MCF 10A (cell line): Measurements from ENCODE around the gene GOLGA6L24. TPM values are rescaled to one million over a fixed set of nuclear protein-coding genes. Genes with fewer than 3 reads are reported as not detected.
A peak's percentile ranks its signal among the peaks of the same experiment; 100 is the strongest.
"Not testable (repeated sequence)": the region's sequence is repeated elsewhere in the genome, so short reads cannot be mapped to it uniquely, and the experiment has no call there.

Experiments
- Bru-seq: library from RNA; stranded (reverse); fragments of 400-500 nt; gene quantifications from one replicate; lab custom pipeline; 2021; lab: Mats Ljungman, UMichigan
- BruChase-seq, 2 experiments: library from RNA; stranded (reverse); fragments of 400-500 nt; gene quantifications; one replicate each; lab custom pipeline; 2021; lab: Mats Ljungman, UMichigan
- BruUV-seq: library from RNA; stranded (reverse); fragments of 400-500 nt; replicated peaks from 2 replicates; lab custom pipeline; 2021; lab: Mats Ljungman, UMichigan
- CTCF ChIA-PET: fragments of 300-600 bp; sonication (Branson Sonifier 250); formaldehyde crosslinking; extraction: SDS; loops from one replicate; lab custom pipeline; 2021; ENCODE audit warnings: antibody characterized with exemption, inconsistent platforms; lab: Yijun Ruan, JAX
- POLR2A ChIA-PET: fragments of 300-600, 350-650 bp; sonication (Branson Sonifier 250); formaldehyde crosslinking; extraction: SDS; loops from one replicate; lab custom pipeline; 2020; ENCODE audit warnings: antibody characterized with exemption, inconsistent platforms; lab: Yijun Ruan, JAX
- DNase-seq: peaks from one replicate; pipeline ENCODE4 v3.0.0-alpha.2; 2018; ENCODE audit not compliant: unreplicated experiment
- H3K27ac Mint-ChIP-seq: one replicate; pipeline ENCODE4 v1.8.0; 2022; ENCODE audit warnings: mild to moderate bottlenecking, low read depth, mixed read lengths; ENCODE audit not compliant: unreplicated experiment
- H3K27me3 Mint-ChIP-seq: one replicate; pipeline ENCODE4 v1.8.0; 2022; ENCODE audit warnings: mixed read lengths; ENCODE audit not compliant: insufficient read depth, unreplicated experiment
- H3K36me3 Mint-ChIP-seq: one replicate; pipeline ENCODE4 v1.8.0; 2022; ENCODE audit warnings: mild to moderate bottlenecking, moderate library complexity, mixed read lengths; ENCODE audit not compliant: insufficient read depth, unreplicated experiment
- H3K4me1 Mint-ChIP-seq: one replicate; pipeline ENCODE4 v1.8.0; 2022; ENCODE audit warnings: mixed read lengths; ENCODE audit not compliant: insufficient read depth, unreplicated experiment
- H3K4me3 Mint-ChIP-seq: one replicate; pipeline ENCODE4 v1.8.0; 2022; ENCODE audit warnings: mild to moderate bottlenecking, moderate library complexity, mixed read lengths; ENCODE audit not compliant: unreplicated experiment
- H3K9me3 Mint-ChIP-seq: one replicate; pipeline ENCODE4 v1.8.0; 2022; ENCODE audit warnings: mixed read lengths; ENCODE audit not compliant: unreplicated experiment
- intact Hi-C: fragments of 100-400 bp; cut with micrococcal nuclease; formaldehyde crosslinking; loops from 2 replicates; pipeline ENCODE4 v1.14.1; 2022
- long read RNA-seq: library from polyadenylated mRNA; stranded (forward); transcript quantifications from one replicate; pipeline ENCODE4 v2.0.0, GENCODE V29; 2022
- total RNA-seq: library from RNA; stranded (reverse); gene quantifications from 2 replicates; pipeline ENCODE4 v1.2.3, GENCODE V29; 2022

GOLGA6L24 gene, protein sequence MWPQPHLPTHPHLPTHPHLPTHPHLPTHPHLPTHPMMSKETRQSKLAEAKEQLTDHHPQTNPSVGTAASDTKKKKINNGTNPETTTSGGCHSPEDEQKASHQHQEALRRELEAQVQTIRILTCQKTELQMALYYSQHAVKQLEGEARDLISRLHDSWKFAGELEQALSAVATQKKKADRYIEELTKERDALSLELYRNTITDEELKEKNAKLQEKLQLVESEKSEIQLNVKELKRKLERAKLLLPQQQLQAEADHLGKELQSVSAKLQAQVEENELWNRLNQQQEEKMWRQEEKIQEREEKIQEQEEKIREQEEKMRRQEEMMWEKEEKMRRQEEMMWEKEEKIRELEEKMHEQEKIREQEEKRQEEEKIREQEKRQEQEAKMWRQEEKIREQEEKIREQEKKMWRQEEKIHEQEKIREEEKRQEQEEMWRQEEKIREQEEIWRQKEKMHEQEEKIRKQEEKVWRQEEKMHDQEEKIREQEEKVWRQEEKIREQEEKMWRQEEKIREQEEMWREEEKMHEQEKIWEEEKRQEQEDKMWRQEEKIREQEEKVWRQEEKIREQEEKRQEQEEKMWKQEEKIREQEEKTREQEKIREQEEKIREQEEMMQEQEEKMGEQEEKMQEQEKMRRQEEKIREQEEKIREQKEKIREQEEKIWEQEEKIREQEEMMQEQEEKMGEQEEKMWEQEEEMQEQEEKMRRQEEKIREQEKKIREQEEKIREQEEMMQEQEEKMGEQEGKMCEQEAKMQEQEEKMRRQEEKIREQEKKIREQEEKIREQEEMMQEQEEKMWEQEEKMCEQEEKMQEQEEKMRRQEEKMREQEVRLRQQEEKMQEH
- total RNA-seq (not detected in 2 replicates), Bru-seq, nascent RNA (not detected), BruChase-seq, experiment 1, labeled RNA remaining after a 6-hour chase (not detected), BruChase-seq, experiment 2, labeled RNA remaining after a 2-hour chase (not detected)
- long read RNA-seq: 0 reads

DNA sequence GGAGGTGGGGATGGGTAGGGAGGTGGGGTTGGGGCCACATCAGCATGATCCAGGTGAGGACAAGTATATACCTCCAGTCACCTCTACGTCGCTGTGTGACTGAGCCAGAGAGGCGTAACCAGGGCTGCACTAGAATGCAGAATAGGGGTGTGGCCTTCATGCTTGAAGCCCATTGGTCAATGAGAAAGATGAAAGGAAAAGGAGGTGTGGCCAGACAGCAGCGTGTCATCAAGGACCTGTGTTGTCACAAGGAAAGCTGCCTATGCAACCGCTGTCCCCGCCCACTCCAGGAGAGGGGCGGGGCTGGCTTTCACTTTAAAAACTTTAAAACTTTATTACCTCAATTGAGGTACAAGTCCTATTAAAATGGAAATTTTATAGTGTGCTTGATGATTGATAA lies at the start of gene GOLGA6L24:
GOLGA6L24 (minus strand) TSS at position 101 of the 400 bp plus-strand sequence; CDS start at position 40, 61 bp downstream.
- H3K4me1 Mint-ChIP-seq, intact Hi-C loops, H3K4me3 Mint-ChIP-seq, H3K36me3 Mint-ChIP-seq, H3K27me3 Mint-ChIP-seq, H3K27ac Mint-ChIP-seq, DNase-seq, POLR2A ChIA-PET, H3K9me3 Mint-ChIP-seq, BruUV-seq, CTCF ChIA-PET: not testable (repeated sequence)

DNA sequence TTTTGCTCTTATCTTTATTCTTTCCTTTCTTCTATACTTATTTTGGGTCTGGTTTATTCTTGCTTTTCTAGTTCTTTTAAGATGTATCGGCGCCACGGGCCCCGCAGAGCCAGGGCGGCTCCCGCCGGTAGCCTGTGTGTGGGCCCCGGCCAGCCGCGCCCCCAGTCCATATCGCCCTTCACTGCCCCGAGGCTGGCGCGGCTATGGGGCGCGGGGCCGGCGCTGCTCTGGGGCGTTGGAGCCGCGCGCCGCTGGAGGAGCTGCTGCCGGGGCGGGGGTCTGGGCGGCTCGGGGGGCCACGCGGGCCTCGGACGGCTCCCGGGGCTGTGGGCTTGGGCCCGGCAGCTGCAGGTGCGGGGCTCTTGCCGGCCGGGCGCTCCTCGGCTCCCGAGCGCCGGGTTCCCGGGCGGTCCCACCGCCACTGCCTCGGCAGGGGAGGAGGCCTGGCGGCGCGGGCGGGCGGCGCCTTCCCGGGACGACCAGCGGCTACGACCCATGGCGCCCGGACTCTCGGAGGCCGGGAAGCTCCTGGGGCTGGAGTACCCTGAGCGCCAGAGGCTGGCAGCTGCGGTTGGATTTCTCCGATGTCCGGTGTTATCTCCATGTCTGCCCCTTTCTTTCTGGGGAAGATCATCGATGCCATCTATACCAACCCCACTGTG lies 45.0 kb upstream of the GOLGA6L24 start:
- H3K36me3 Mint-ChIP-seq, H3K9me3 Mint-ChIP-seq, intact Hi-C loops, H3K27ac Mint-ChIP-seq, H3K4me3 Mint-ChIP-seq, H3K27me3 Mint-ChIP-seq, H3K4me1 Mint-ChIP-seq, DNase-seq, POLR2A ChIA-PET, BruUV-seq, CTCF ChIA-PET: not testable (repeated sequence)

DNA sequence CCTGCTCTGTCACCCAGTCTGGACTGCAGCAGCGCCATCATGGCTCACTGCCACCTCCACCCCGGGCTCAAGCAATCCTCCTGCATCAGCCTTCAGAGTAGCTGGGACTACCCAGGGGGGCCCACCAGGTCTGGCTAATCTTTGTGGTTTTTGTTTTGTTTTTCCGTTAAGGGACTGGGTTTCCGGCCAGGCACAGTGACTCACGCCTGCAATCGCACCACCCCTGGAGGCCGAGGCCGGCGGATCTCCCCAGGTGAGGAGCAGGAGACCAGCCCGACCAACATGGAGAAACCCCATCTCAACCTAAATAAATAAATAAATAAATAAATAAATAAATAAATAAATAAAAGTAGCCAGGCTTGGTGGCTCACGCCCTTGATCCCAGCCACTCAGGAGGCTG lies 38.1 kb upstream of the GOLGA6L24 start:
- H3K27me3 Mint-ChIP-seq, H3K4me3 Mint-ChIP-seq, H3K4me1 Mint-ChIP-seq, H3K36me3 Mint-ChIP-seq, BruUV-seq, POLR2A ChIA-PET, intact Hi-C loops, H3K27ac Mint-ChIP-seq, H3K9me3 Mint-ChIP-seq, CTCF ChIA-PET, DNase-seq: not testable (repeated sequence)

DNA sequence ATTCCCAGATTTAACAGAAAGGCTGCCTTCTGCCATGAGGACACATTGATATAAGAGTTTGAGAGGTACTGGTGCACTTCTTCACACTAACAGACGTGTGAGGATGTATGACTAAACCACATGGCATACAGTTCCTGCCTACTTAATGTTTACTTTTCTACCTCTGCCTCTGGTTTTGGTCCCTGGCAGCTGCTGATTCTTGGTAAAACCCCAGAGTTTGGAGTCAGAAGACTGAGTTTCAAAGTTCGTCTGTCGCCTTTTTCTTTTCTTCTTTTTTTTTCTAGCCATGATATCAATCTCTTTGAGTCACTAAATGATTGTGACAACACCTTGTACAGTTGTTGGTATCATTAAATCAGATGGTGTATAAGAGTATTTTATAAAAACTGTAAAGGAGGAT lies 22.2 kb upstream of the GOLGA6L24 start:
- H3K27me3 Mint-ChIP-seq, H3K4me3 Mint-ChIP-seq, BruUV-seq, intact Hi-C loops, DNase-seq, H3K4me1 Mint-ChIP-seq, CTCF ChIA-PET, H3K9me3 Mint-ChIP-seq, H3K36me3 Mint-ChIP-seq, POLR2A ChIA-PET, H3K27ac Mint-ChIP-seq: not testable (repeated sequence)

DNA sequence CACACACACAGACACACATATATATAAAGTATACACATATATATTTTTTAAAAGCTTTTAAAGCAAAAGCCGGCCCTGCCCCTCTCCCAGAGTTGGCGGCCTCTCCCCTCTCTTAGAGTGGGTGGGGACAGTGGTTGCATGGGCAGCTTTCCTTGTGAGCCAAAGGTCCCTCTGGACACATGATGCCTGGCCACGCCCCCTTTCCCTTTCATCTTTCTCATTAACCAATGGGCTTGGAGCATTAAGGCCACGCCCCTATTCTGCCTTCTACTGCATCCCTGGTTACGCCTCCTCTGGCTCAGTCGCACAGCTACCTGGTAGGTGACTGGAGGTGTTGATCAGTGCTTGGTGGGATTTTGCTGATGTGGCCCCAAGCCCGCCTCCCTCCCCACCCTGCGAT lies 20.5 kb upstream of the GOLGA6L24 start, which contains the start of gene GOLGA8F:
GOLGA8F (plus strand) TSS at position 301 of the 400 bp plus-strand sequence; CDS start at position 399, 98 bp downstream.
- DNase-seq, H3K4me1 Mint-ChIP-seq, CTCF ChIA-PET, H3K4me3 Mint-ChIP-seq, H3K27me3 Mint-ChIP-seq, H3K27ac Mint-ChIP-seq, BruUV-seq, intact Hi-C loops, POLR2A ChIA-PET, H3K9me3 Mint-ChIP-seq, H3K36me3 Mint-ChIP-seq: not testable (repeated sequence)

DNA sequence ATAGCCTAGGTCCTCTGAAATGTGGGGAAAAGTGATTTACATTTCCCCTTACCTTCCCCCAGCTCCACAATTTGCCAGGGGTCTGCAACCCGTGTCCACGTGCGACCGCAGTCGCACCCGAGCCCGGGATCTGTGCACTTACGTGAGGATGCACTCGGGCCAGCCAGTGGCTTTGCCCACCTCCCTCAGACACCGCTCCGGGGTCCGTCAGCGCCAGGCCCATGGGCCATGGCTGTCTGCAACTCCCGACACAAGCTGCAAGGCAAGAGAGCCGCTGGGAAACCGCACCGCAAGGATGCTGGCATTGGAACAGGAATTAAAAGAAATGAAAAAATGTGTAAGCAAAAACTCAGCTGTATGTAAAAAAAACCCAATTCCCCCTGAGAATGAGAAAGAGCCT lies 7.6 kb upstream of the GOLGA6L24 start:
- BruUV-seq, intact Hi-C loops, H3K9me3 Mint-ChIP-seq, CTCF ChIA-PET, H3K4me1 Mint-ChIP-seq, H3K36me3 Mint-ChIP-seq, H3K4me3 Mint-ChIP-seq, POLR2A ChIA-PET, DNase-seq, H3K27me3 Mint-ChIP-seq, H3K27ac Mint-ChIP-seq: not testable (repeated sequence)

DNA sequence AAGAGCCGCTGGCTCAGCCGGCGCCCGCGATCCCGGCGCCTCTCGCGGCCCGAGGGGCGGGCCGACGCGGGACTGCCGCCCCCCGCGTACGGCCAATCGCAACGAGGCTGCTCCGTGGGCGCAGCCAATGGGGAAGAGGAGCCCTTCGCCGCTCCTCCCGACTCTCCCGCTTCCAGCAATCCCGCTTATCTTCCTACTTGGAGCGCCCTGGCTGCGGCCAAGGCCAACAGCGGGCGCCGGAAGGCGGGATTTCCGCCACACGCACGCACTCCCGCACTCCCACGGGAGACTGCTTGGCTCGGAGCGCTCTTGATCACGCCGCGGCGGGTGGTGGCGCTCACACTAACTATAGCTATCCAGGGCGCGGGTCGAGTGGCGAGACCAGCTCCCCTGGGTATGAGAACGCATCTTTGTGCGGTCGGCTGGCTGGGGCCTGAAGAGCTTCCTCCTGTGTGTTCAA lies 35.7 kb downstream of the GOLGA6L24 start, which contains the start of gene HERC2:
HERC2 (minus strand) TSS at position 51 of the 460 bp plus-strand sequence. CDS start 746 bp downstream, outside the sequence.
- BruUV-seq, H3K9me3 Mint-ChIP-seq, POLR2A ChIA-PET, intact Hi-C loops, H3K27me3 Mint-ChIP-seq, H3K4me1 Mint-ChIP-seq, DNase-seq, H3K36me3 Mint-ChIP-seq, CTCF ChIA-PET: not testable (repeated sequence)
- H3K4me3 Mint-ChIP-seq: peak within 1 kb of the TSS; percentile 88
- peak within 1 kb of the TSS; percentile 29 for H3K27ac Mint-ChIP-seq

DNA sequence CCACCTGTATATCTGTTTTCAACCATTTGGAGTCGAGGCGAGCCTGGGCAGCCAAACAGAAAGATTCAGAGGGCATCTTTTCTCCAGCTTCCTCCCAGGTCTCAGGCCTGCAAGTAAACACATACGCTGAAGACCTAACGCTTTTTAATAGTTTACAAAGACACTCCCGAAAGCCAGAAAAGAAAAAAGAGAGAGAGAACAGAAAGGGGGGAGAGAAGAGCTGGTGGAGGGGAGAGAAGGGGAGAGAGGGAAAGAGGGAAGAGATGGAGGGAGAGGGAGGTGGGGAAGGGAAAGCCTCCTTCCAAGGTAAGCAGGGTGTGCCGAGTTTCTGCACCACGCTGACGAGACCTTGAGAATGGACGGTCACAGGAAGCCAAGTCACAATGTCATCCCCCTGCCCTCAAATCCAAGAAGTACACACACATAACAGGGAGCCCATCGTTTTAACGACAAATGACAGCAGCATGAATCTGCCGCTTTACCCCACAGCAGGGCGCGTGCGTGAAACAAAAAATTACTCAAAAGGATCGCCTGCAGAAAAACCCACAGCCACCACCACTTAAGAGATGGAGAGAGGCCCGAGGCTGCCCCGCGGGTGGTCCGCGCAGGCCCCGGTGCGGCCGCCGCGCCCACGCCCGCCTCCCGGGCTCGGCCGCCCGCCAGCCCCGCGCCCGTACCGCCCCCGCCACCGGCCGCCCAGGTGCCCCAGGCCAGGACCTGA lies 36.4 kb downstream of the GOLGA6L24 start:
- Mint-ChIP-seq H3K27ac (peak overlapping the region; percentile 29), H3K4me3 (peak overlapping the region; percentile 88), H3K36me3 (peaks cover 13% of the 10 kb centered on the region)
- DNase-seq, BruUV-seq, H3K4me1 Mint-ChIP-seq, intact Hi-C loops, H3K27me3 Mint-ChIP-seq, H3K9me3 Mint-ChIP-seq, POLR2A ChIA-PET: not testable (repeated sequence)
- CTCF ChIA-PET: interaction anchor here (0.6 kb wide), 1 partner anchor 106 kb away, joined by 4 read pairs; no protein-coding TSS in a partner anchor
